ENCODE data around the gene MYL5. TPM values are rescaled to one million over a fixed set of nuclear protein-coding genes. Genes with fewer than 3 reads are reported as not detected.

MYL5 gene
- total and polyA plus RNA-seq, 2 of the 4 experiments (the other 2 are of a cell fraction), result 9.1 to 16.0 TPM

DNA sequence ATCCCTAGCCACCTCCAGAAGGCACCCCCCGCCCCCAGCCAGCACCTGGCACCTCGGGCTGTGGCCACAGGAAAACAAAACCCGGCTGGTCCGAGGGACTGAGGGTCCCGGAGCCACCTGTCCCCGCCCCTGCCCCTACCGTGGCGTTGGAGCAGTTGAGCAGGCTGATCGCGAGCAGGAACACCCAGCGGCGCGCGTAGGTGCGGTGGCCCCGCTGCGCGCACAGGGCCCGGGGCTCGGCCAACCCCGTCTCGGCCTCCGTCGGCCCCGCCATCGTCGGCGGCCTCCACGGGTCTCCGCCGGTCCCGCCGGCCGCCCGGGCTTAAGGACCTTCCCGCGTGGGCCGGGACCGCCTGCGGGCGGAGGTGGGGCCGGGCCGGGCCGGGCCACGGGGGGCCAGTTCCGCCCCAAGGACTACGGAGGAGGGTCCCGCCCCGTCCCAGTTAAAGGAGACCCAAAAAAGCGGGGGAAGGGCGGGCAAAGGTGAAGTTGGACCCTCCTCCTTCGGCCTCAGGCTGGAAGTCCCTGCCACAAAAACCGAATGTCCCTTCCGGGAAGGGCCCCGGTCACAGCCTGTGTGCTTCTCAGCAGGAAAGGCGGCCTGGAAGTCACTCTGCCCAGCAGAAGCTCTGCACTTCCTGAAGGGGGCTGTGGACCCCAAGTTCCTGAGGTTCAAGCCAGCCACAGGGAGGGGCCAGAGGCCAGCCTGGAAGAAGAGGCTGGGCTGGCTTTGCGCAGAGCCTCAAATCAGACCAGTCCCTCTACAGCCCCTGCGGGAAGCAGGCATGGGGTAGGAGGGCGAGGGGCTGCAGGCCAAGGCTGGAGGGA, 14.7 kb downstream of the MYL5 start, which contains the start of gene SLC49A3 (continued):
- no peak for TF ChIP-seq RFX5 (IDR thresholded peaks at IDR 0.05; ENCODE audit: low read depth, low read length)

DNA sequence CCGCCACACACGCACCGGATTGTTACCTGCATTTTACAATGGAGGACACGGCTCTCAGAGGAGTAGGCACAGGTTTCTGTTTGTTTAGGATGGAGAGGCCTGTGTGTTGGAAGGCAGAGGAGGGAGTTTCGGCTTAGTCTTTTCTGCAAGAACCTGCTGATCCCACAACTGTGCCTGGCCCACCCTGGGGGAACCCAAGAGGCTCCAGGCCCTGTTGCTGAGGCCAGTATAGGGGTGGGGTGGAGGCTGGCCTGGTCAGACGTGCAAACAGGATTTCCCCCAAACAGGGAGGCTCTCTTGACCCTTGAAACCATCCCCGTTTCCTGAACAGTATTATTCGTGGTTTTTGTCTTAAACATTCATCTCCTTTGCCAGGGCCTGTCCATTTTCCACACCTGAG, 15.4 kb downstream of the MYL5 start:
- no peak overlapping the region for H2BK5ac ChIP-seq (ENCODE audit: low read depth, low read length, poor library complexity, severe bottlenecking)
- no peak overlapping the region for H3K18ac ChIP-seq (ENCODE audit: low read depth, low read length)
- H3K4ac ChIP-seq (ENCODE audit: low read depth, low read length), result no peak overlapping the region
- H3K36me3 ChIP-seq (ENCODE audit: control insufficient read depth, insufficient read depth, low read length), result no peaks in the 10 kb centered on the region
- H4K8ac ChIP-seq (ENCODE audit: low read depth in 2 of 2, low read length in 2 of 2), result no peak overlapping the region; a peak in 1 of 4 replicates
- no peak overlapping the region for H3K23ac ChIP-seq (ENCODE audit: low read depth, low read length)
- no peak overlapping the region for H2BK120ac ChIP-seq (ENCODE audit: low read depth, low read length)
- H4K5ac ChIP-seq (ENCODE audit: low read depth, low read length), result no peak overlapping the region
- intact Hi-C loops (cut with micrococcal nuclease), result no loop called here
- H4K91ac ChIP-seq (ENCODE audit: insufficient read depth, low read depth, low read length), result no peak overlapping the region
- dilution Hi-C loops (cut with HindIII; ENCODE audit: low sequenced_read_pairs, unreplicated experiment), result no loop called here
- no peak overlapping the region for H2AK9ac ChIP-seq (replicated peaks; ENCODE audit: low read depth, low read length, poor library complexity)
- peaks cover 9% of the 10 kb centered on the region for H3K9me1 ChIP-seq (ENCODE audit: insufficient read depth, low read length)
- H3K27me3 ChIP-seq (ENCODE audit: control insufficient read depth, insufficient read depth, low read length), result peaks cover 13% of the 10 kb centered on the region
- no TSS peak for BruUV-seq (replicated peaks)
- H2BK20ac ChIP-seq (ENCODE audit: low read depth, low read length), result no peak overlapping the region
- TF ChIP-seq, protein P1, sequence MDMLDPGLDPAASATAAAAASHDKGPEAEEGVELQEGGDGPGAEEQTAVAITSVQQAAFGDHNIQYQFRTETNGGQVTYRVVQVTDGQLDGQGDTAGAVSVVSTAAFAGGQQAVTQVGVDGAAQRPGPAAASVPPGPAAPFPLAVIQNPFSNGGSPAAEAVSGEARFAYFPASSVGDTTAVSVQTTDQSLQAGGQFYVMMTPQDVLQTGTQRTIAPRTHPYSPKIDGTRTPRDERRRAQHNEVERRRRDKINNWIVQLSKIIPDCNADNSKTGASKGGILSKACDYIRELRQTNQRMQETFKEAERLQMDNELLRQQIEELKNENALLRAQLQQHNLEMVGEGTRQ (IDR thresholded peaks at IDR 0.05; ENCODE audit: low read depth, low read length), result no peak
- TF ChIP-seq MAZ (IDR thresholded peaks at IDR 0.05; ENCODE audit: borderline replicate concordance, low read depth, low read length) (no peak), ELK1 (IDR thresholded peaks at IDR 0.05; ENCODE audit: borderline replicate concordance, low read depth, low read length) (no peak)
- in situ Hi-C loops (cut with MboI; ENCODE audit: low sequenced_read_pairs), result no loop called here
- H3K4me1 ChIP-seq (ENCODE audit: control insufficient read depth, insufficient read depth, low read length), result peaks cover 12% of the 10 kb centered on the region
- peaks cover 0 to 4% of the 10 kb centered on the region in 2 experiments; a peak in 1 of 4 replicates for H3K79me1 ChIP-seq (ENCODE audit: low read depth in 1 of 2, low read length in 2 of 2)
- ChIA-PET CTCF (interaction anchor here (0.9 kb wide), 1 partner anchor 9 kb away, joined by 3 read pairs; no protein-coding TSS in a partner anchor), POLR2A (ENCODE audit: unreplicated experiment) (no interaction called here)
- no peak overlapping the region for H2AK5ac ChIP-seq (ENCODE audit: low read depth, low read length)
- DNase-seq (no peak), ATAC-seq (ENCODE audit: low read depth) (no peak)
- H3K27ac ChIP-seq (ENCODE audit: insufficient read depth, low read length), result no peak overlapping the region
- no peaks in the 10 kb centered on the region for H4K20me1 ChIP-seq (ENCODE audit: insufficient read depth, low read length)
- H3K4me2 ChIP-seq (ENCODE audit: low read depth, low read length), result no peak overlapping the region
- H3K14ac ChIP-seq (replicated peaks; ENCODE audit: low read depth, low read length), result no peak overlapping the region
- H3K9ac ChIP-seq (ENCODE audit: low read depth, low read length), result no peak overlapping the region
- H2BK15ac ChIP-seq (ENCODE audit: low read depth, low read length), result no peak overlapping the region
- H3K4me3 ChIP-seq (ENCODE audit: insufficient read depth, low read depth, low read length), result no peak overlapping the region
- peak overlapping the region; percentile 72 for H2AFZ ChIP-seq (replicated peaks; ENCODE audit: low read length, poor library complexity)
- H3K56ac ChIP-seq (ENCODE audit: extremely low read depth, insufficient read depth, low read length), result no peak overlapping the region
- no peaks in the 10 kb centered on the region for H3K9me3 ChIP-seq (ENCODE audit: control insufficient read depth, insufficient read depth, low read length)
- 81% methylated on average over 3 of the region's 8 CpGs; no CpG with 5 or more reads in 1 of the 2 experiments for WGBS, 2 experiments (ENCODE audit: extremely low coverage in 2 of 2, insufficient read length in 1 of 2)

Measured in IMR-90 (cell line).